Measurements from ENCODE around the gene KLK13. TPM values are rescaled to one million over a fixed set of nuclear protein-coding genes. Genes with fewer than 3 reads are reported as not detected.
A peak's percentile ranks its signal among the peaks of the same experiment; 100 is the strongest.

KLK13 gene
- total RNA-seq, 1 donor from 2014 or later: 1.1 TPM

- H3K4me3 Mint-ChIP-seq (ENCODE audit: low read depth): no peak overlapping the region
- peaks cover 11% of the 10 kb centered on the region for H3K4me1 Mint-ChIP-seq (ENCODE audit: low read depth)
- TF ChIP-seq CTCF (IDR thresholded peaks at IDR 0.05; ENCODE audit: unreplicated experiment): no peak
- H3K36me3 Mint-ChIP-seq (ENCODE audit: insufficient read depth): no peaks in the 10 kb centered on the region
- peaks cover 45% of the 10 kb centered on the region for H3K27me3 Mint-ChIP-seq
- no peaks in the 10 kb centered on the region for H3K9me3 Mint-ChIP-seq (ENCODE audit: low read depth)
- H3K27ac Mint-ChIP-seq: no peak overlapping the region
- no peak for DNase-seq (ENCODE audit: low spot score, unreplicated experiment)
Observed at GRCh38 chr19:51023946-51024345, 40.9 kb downstream of the KLK13 start.

- Mint-ChIP-seq H3K27ac (no peak overlapping the region), H3K27me3 (peaks cover 57% of the 10 kb centered on the region), H3K9me3 (ENCODE audit: low read depth) (no peaks in the 10 kb centered on the region), H3K4me3 (ENCODE audit: low read depth) (no peak overlapping the region), H3K4me1 (ENCODE audit: low read depth) (peaks cover 12% of the 10 kb centered on the region), H3K36me3 (ENCODE audit: insufficient read depth) (no peaks in the 10 kb centered on the region)
- no peak for TF ChIP-seq CTCF (IDR thresholded peaks at IDR 0.05; ENCODE audit: unreplicated experiment)
- no peak for DNase-seq (ENCODE audit: low spot score, unreplicated experiment)
Observed at GRCh38 chr19:51022526-51022925, 42.4 kb downstream of the KLK13 start.

GRCh38 chr19:51020988-51021651 is 43.8 kb downstream of the KLK13 start:
- H3K9me3 Mint-ChIP-seq (ENCODE audit: low read depth): no peaks in the 10 kb centered on the region
- peaks cover 61% of the 10 kb centered on the region for H3K27me3 Mint-ChIP-seq
- H3K4me3 Mint-ChIP-seq (ENCODE audit: low read depth): no peak overlapping the region
- no peak for DNase-seq (ENCODE audit: low spot score, unreplicated experiment)
- peaks cover 11% of the 10 kb centered on the region for H3K4me1 Mint-ChIP-seq (ENCODE audit: low read depth)
- TF ChIP-seq CTCF (IDR thresholded peaks at IDR 0.05; ENCODE audit: unreplicated experiment): peak; percentile 73
- no peaks in the 10 kb centered on the region for H3K36me3 Mint-ChIP-seq (ENCODE audit: insufficient read depth)
- no peak overlapping the region for H3K27ac Mint-ChIP-seq

- H3K4me3 Mint-ChIP-seq (ENCODE audit: low read depth): peak within 1 kb of the TSS; percentile 61
- peaks cover 6% of the 10 kb centered on the region for H3K4me1 Mint-ChIP-seq (ENCODE audit: low read depth)
- TF ChIP-seq CTCF (IDR thresholded peaks at IDR 0.05; ENCODE audit: unreplicated experiment): no peak
- H3K27ac Mint-ChIP-seq: peak within 1 kb of the TSS; percentile 31
- no peaks in the 10 kb centered on the region for H3K9me3 Mint-ChIP-seq (ENCODE audit: low read depth)
- DNase-seq (ENCODE audit: low spot score, unreplicated experiment): no peak
- no peaks in the 10 kb centered on the region for H3K36me3 Mint-ChIP-seq (ENCODE audit: insufficient read depth)
- peaks cover 65% of the 10 kb centered on the region for H3K27me3 Mint-ChIP-seq
Observed at GRCh38 chr19:51019544-51019925, 45.4 kb downstream of the KLK13 start, which contains the start of gene KLK10. KLK10 (minus strand) TSS chr19:51019709; CDS start chr19:51019130, 579 bp downstream.

GRCh38 chr19:51018745-51019543 is 45.9 kb downstream of the KLK13 start:
- DNase-seq (ENCODE audit: low spot score, unreplicated experiment): no peak
- peaks cover 69% of the 10 kb centered on the region for H3K27me3 Mint-ChIP-seq

More at GRCh38 chr19:51018745-51019543, 45.9 kb downstream of the KLK13 start:
- Mint-ChIP-seq H3K4me3 (ENCODE audit: low read depth) (peak overlapping the region; percentile 61), H3K9me3 (ENCODE audit: low read depth) (no peaks in the 10 kb centered on the region), H3K27ac (peak overlapping the region; percentile 31), H3K4me1 (ENCODE audit: low read depth) (peaks cover 6% of the 10 kb centered on the region), H3K36me3 (ENCODE audit: insufficient read depth) (no peaks in the 10 kb centered on the region)
- TF ChIP-seq CTCF (IDR thresholded peaks at IDR 0.05; ENCODE audit: unreplicated experiment): no peak

Data from progenitor cell of endocrine pancreas (in vitro differentiated cells).